A673 (cell line): ENCODE results near the gene KCNK16. TPM values are rescaled to one million over a fixed set of nuclear protein-coding genes. Genes with fewer than 3 reads are reported as not detected.
A peak's percentile ranks its signal among the peaks of the same experiment; 100 is the strongest.

Experiments used
- BruUV-seq: library from RNA; stranded (reverse); fragments of 400-500 nt; replicated peaks from 2 replicates; lab custom pipeline; 2021; lab: Mats Ljungman, UMichigan
- CTCF ChIA-PET: fragments of 300-600 bp; sonication (Branson Sonifier 250); formaldehyde crosslinking; loops from one replicate; lab custom pipeline; 2022; ENCODE audit warnings: antibody characterized with exemption; lab: Charles Lee
- POLR2A ChIA-PET: fragments of 300-600 bp; sonication (Branson Sonifier 250); formaldehyde crosslinking; loops from one replicate; lab custom pipeline; 2022; ENCODE audit warnings: antibody characterized with exemption; ENCODE audit not compliant: low non-redundant PET; lab: Charles Lee
- DNase-seq: peaks from one replicate; pipeline ENCODE4 v3.0.0-alpha.2; 2015; ENCODE audit warnings: low spot score
- H3K27ac ChIP-seq: fragments of 200-600 bp; sonication (generic); 2 replicates; pipeline ENCODE4 v1.5.1; 2016; ENCODE audit warnings: mixed run types, low read depth, mild to moderate bottlenecking, mixed read lengths, antibody characterized with exemption, low read length; ENCODE audit not compliant: poor library complexity, severe bottlenecking
- H3K27me3 ChIP-seq: fragments of 200-600 bp; sonication (generic); replicated peaks from 2 replicates; pipeline ENCODE4 v1.6.1; 2017; ENCODE audit warnings: mixed run types, low read depth, mild to moderate bottlenecking, mixed read lengths, antibody characterized with exemption, low read length; ENCODE audit not compliant: insufficient read depth, poor library complexity
- H3K36me3 ChIP-seq: fragments of 200-600 bp; sonication (generic); 2 replicates; pipeline ENCODE4 v1.6.1; 2016; ENCODE audit warnings: mixed run types, mild to moderate bottlenecking, mixed read lengths, antibody characterized with exemption, low read length; ENCODE audit not compliant: insufficient read depth, poor library complexity, severe bottlenecking
- H3K4me1 ChIP-seq: fragments of 200-600 bp; sonication (generic); 2 replicates; pipeline ENCODE4 v1.6.1; 2017; ENCODE audit warnings: mixed run types, mild to moderate bottlenecking, mixed read lengths, antibody characterized with exemption, low read length; ENCODE audit not compliant: insufficient read depth, poor library complexity, severe bottlenecking
- H3K4me3 ChIP-seq: fragments of 200-600 bp; sonication (generic); 2 replicates; pipeline ENCODE4 v1.5.1; 2016; ENCODE audit warnings: low read depth, mixed run types, mild to moderate bottlenecking, mixed read lengths, low read length; ENCODE audit not compliant: poor library complexity, severe bottlenecking
- H3K9me3 ChIP-seq: fragments of 200-600 bp; sonication (generic); 2 replicates; pipeline ENCODE4 v1.6.1; 2016; ENCODE audit warnings: mixed run types, low read depth, mild to moderate bottlenecking, mixed read lengths, antibody characterized with exemption, low read length; ENCODE audit not compliant: poor library complexity, severe bottlenecking
- CTCF ChIP-seq: fragments of 300-800, 200-600 bp; sonication (generic); conservative IDR thresholded peaks from 2 replicates; pipeline ENCODE4 v1.5.1; 2017; ENCODE audit warnings: low read depth, mild to moderate bottlenecking, antibody characterized with exemption, low read length, moderate library complexity, mixed read lengths
- EZH2 ChIP-seq: fragments of 200-600 bp; sonication (generic); IDR thresholded peaks from 2 replicates; pipeline ENCODE4 v1.6.1; 2017; ENCODE audit warnings: borderline replicate concordance, low read depth, mild to moderate bottlenecking, mixed read lengths, antibody characterized with exemption, low read length; ENCODE audit not compliant: poor library complexity, severe bottlenecking
- intact Hi-C: fragments of 100-400 bp; cut with micrococcal nuclease; formaldehyde crosslinking; loops from one replicate; pipeline ENCODE4 v1.10.0; 2022; ENCODE audit not compliant: unreplicated experiment
- total RNA-seq: library from RNA; stranded (reverse); gene quantifications from 2 replicates; pipeline ENCODE4 v1.2.3, GENCODE V29; 2021

Gene KCNK16
- total RNA-seq, 1 experiment from 2014 or later: not detected

GRCh38 chr6:39317256-39317655 lies 5.2 kb downstream of the KCNK16 start:
- Histone ChIP-seq H3K36me3 (no peaks in the 10 kb centered on the region), H3K4me1 (no peaks in the 10 kb centered on the region), H3K4me3 (no peak overlapping the region), H3K27ac (no peak overlapping the region), H3K9me3 (no peaks in the 10 kb centered on the region), H3K27me3 (peaks cover 61% of the 10 kb centered on the region)
- ChIA-PET CTCF (no interaction called here), POLR2A (no interaction called here)
- BruUV-seq: no TSS peak
- TF ChIP-seq EZH2 (no peak), CTCF (no peak)
- DNase-seq: no peak
- intact Hi-C loops: no loop called here

DNA sequence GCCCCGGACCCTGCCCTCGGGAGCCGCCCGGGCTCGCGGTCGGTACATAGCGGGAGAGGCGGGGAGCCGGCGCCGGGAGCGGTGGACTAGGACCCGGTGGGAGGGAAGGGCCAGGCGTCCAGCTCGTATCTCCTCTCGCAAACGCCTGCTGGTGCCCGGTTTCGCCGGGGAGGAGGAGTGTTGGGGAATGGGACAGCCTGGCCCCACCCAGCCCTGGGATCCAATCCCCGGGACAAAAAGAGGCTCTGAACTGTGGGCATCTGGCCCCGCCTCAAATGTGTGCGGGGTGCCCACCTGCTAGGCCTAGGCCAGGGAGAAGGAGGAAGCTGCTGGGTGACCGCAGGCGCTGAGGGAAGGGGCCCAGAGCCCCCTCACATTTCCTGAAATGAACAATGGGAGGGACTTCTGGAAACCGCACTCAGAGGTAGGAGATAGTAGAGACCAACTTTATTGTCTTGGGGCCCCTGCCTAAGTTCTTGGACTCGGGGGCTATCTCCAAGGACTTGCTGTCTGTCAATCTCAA lies 8.2 kb downstream of the KCNK16 start, which contains the start of gene KCNK17:
Gene KCNK17 (minus strand): TSS at position 147 of the 523 bp plus-strand sequence. CDS start 99 bp downstream, at position 48.
- no peaks in the 10 kb centered on the region for H3K9me3 ChIP-seq
- ChIA-PET POLR2A (no interaction called here), CTCF (no interaction called here)
- no TSS peak for BruUV-seq
- no peak within 1 kb of the TSS for H3K4me3 ChIP-seq
- intact Hi-C loops: no loop called here
- no peaks in the 10 kb centered on the region for H3K4me1 ChIP-seq
- TF ChIP-seq EZH2: no peak
- TF ChIP-seq CTCF: no peak
- no peak within 1 kb of the TSS for H3K27ac ChIP-seq
- no peak for DNase-seq
- no peaks in the 10 kb centered on the region for H3K36me3 ChIP-seq
- H3K27me3 ChIP-seq: peaks cover 64% of the 10 kb centered on the region

DNA sequence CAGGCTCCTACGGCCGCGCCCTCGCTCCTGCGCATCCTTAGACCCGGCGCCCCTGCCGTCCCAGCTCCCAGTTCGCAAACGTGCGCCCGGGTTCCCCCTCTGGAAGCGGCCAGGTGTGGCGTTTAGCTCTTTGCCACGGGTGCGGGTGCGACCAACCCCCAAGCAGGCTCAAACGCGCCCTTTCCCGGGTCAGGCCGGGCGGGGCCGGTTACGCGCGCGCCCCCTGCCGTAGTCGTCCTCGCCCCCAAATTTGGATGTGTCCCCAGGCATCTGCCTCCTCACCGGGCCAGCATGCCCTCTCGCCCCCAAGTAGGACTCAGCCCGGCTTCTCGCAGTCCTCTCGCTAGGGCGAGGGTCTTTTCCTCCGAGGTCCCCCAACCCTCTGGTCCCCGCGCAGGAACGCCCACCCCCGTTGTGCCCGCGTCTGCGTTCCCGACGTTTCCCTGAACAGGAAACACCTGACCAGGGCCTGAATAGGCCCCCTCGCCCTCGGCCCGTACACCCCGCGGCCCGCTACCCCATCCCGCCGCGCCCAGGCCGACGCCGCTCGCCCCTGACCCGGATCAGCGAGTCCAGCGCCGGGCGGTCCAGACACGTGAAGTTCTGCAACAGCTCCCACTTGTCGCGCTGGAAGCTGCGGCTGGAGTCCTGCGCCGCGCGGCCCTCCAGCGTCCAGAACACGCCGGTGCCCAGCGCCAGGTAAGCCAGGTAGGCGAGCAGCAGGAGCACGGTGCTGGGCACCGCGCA lies 8.8 kb downstream of the KCNK16 start:
- H3K4me1 ChIP-seq: no peaks in the 10 kb centered on the region
- no peak for DNase-seq
- no peaks in the 10 kb centered on the region for H3K36me3 ChIP-seq
- POLR2A ChIA-PET: no interaction called here
- no TSS peak for BruUV-seq
- no peaks in the 10 kb centered on the region for H3K9me3 ChIP-seq
- no peak overlapping the region for H3K4me3 ChIP-seq
- TF ChIP-seq EZH2: peak; percentile 82
- TF ChIP-seq CTCF: no peak
- H3K27ac ChIP-seq: no peak overlapping the region
- intact Hi-C loops: no loop called here
- H3K27me3 ChIP-seq: peaks cover 61% of the 10 kb centered on the region
- CTCF ChIA-PET: no interaction called here
